ENCODE data around the gene ANXA2.

Gene ANXA2

GRCh38 chr15:60389261-60390077 is 8.3 kb downstream of the ANXA2 start:
- DNase-seq = no peak

- DNase-seq = no peak
Observed at GRCh38 chr15:60387321-60387720, 10.5 kb downstream of the ANXA2 start.

GRCh38 chr15:60386615-60387014 is 11.2 kb downstream of the ANXA2 start:
- DNase-seq = no peak

- DNase-seq = no peak
Observed at GRCh38 chr15:60385620-60386552, 11.9 kb downstream of the ANXA2 start.

- no peak for DNase-seq
Observed at GRCh38 chr15:60384526-60385126, 13.2 kb downstream of the ANXA2 start.

GRCh38 chr15:60384053-60384452 is 13.7 kb downstream of the ANXA2 start:
- no peak for DNase-seq

- DNase-seq = no peak
Observed at GRCh38 chr15:60382773-60383674, 14.8 kb downstream of the ANXA2 start.

GRCh38 chr15:60381148-60381788 is 16.5 kb downstream of the ANXA2 start:
- DNase-seq = no peak

GRCh38 chr15:60379525-60380274 is 18.1 kb downstream of the ANXA2 start:
- DNase-seq = no peak

GRCh38 chr15:60379185-60379524 is 18.6 kb downstream of the ANXA2 start:
- DNase-seq = no peak

GRCh38 chr15:60376677-60377095 is 21.1 kb downstream of the ANXA2 start:
- no peak for DNase-seq

- DNase-seq = no peak
Observed at GRCh38 chr15:60375306-60375705, 22.5 kb downstream of the ANXA2 start.

GRCh38 chr15:60374628-60375081 is 23.1 kb downstream of the ANXA2 start:
- peak in 1 of 56 donors; percentile 2 for DNase-seq

GRCh38 chr15:60374209-60374608 is 23.6 kb downstream of the ANXA2 start:
- DNase-seq = no peak

- DNase-seq = no peak
Observed at GRCh38 chr15:60373745-60374144, 24.0 kb downstream of the ANXA2 start.

GRCh38 chr15:60373327-60373726 is 24.5 kb downstream of the ANXA2 start:
- DNase-seq = no peak

- DNase-seq = no peak
Observed at GRCh38 chr15:60372756-60373155, 25.0 kb downstream of the ANXA2 start.

GRCh38 chr15:60372227-60372626 is 25.6 kb downstream of the ANXA2 start:
- DNase-seq = no peak
